ENCODE data around the gene IL2RG.

IL2RG gene

DNA sequence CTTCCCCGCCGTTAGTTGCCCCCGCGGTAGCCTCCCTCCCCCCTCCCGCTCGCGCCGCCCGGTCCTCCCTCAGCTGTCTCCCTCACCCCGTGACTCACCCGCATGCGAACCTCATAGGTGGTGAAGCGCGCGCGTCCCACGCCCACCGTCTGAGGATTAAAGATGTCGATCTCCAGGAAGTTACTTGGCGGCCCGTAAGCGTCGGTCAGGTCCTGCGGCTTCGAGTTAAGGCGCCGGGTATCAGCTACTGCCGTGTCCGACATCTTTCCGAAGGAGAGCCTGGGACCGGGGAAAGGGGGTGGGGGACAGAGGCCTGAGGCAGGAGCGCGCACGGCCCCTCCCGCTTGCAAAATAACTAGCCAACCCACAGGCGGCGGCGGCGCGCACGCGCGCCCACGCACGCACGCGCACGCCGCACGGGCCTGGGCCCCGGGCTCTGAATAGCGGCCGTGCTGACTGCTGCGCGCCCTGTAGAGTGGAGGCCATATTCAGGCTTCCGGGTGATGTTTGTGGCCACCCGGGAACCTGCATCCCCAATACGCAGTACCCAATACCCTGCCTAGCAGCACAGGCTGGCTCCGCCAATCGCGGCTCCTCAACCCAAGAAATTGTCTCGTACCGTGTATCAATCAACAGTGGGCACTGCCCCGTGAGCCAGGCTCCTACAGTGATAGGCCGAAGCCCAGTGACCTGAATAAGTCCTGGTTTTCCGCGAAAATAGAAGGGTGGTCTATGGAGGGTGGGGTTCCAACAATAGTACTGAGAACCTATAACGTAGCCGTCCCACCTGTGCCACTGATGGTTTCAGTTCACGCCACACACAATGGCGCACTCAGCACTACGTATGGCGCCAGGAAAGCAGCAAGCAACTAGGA lies 43.1 kb downstream of the IL2RG start, which contains the start of gene SNX12:
Gene SNX12 (minus strand): TSS at position 291 of the 875 bp plus-strand sequence. CDS start 28 bp downstream, at position 263.
- DNase-seq (ENCODE audit: low read depth in 2 of 2), result peak; percentile 75 to 80

DNA sequence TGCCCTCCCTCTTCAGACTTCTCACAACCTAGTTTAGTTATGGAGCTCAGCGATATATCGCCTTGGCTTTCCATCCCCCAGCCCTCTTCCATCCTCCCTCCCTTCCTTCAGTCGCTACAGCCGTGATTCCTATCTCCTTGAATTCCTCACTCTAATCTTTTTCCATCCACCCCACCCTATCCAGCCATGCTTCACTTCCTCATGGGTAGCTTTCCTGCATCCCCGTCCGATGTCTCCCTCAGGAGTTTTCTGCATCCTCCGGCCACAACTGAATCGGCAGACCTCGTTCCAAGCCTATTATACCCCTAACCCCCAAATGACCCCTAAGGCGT lies 43.7 kb downstream of the IL2RG start:
- DNase-seq (ENCODE audit: low read depth in 2 of 2), result no peak

DNA sequence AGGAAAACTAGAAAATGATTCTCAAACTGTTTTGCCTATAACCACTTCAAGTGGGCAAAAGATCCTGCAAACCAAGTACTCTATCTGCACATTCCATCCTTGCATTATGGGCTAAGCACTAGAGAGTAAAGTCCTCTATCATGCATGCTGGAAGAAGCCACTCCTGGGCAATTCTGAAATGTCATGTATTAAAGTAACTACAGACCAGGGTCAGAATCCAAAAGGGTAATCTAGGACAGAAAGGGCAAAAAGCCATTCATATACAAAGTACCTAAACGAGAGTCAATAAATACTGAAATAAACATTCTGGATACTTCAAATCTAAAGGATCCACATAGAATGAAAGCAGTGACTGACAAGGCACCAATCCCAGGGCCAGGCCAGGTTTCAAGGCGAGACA lies 44.3 kb downstream of the IL2RG start:
- DNase-seq (ENCODE audit: low read depth in 2 of 2), result no peak

DNA sequence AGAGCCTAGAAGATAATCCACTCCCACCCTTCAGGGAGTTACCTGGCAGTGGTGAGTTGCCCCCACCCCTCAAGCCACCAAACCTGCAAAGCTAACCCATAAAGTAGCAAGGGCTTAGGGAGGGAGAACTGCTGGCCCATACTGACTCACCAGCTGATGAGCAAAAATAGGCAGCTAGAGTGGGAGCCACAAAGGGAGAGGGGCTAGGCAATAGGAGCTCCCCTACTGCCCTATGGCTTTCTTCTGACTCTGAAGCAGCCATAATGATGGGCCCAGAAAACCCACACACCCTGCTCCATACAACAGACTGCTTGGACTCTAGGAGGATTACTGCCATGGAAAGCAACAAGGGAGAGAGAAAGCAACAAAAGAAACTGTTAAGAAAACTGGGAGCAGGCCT lies 51.2 kb downstream of the IL2RG start:
- no peak for DNase-seq (ENCODE audit: low read depth in 2 of 2)

DNA sequence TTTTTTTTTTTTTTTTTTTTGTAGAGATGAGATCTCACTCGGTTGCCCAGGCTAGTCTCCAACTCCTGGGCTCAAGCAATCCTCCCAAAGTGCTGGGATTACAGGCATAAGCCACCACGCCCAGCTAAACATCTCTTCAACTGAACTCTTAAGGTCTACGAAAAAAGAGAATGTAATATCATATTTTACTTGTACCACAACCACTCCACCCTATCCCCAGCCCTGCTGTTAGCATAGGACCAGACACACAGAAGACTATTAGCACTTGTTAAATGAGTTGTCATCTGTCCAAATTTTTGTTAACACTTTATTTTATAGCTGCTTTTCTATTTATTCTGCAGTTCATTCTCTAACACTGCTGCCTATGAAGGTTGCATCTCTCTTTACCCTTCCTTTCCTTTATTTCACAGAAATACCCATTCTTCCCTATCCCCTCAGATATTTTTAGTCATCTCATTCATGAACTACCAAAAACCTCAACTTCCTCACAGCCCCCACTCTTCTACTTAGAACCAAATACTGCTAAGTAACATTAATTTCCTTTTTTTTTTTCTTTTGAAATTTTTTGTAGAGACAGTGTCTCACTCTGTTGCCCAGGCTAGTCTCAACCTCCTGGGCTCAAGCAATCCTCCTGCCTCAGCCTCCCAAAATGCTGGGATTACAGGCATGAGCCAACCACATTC lies 53.4 kb downstream of the IL2RG start:
- DNase-seq (ENCODE audit: low read depth in 2 of 2), result no peak
